Measurements from ENCODE around the gene PAH. TPM values are rescaled to one million over a fixed set of nuclear protein-coding genes. Genes with fewer than 3 reads are reported as not detected.

PAH gene
- total RNA-seq, 4 donors from 2014 or later: not detected

DNA sequence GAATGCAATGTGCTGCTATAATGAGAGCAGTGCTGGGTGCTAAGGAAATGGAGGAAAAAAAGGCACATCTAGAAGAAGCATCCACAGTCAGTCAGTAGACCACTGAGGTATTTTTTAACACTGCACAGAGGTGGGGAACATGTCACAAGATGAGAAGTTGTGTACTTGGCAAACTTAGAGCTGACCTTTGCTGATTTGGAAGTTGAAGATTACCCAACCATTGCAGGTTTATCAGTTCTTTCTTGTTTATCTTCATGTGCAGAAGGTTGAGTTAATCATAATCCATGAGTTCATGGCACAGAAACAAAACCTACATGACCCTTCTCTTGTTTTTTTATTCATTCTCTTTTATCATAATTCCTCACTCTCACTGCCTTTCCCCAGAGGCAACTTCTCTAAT is 3.2 kb upstream of the PAH start:
- H3K27ac ChIP-seq: no peak overlapping the region
- no peak for TF ChIP-seq CTCF (IDR thresholded peaks at IDR 0.05)
- TF ChIP-seq POLR2A (IDR thresholded peaks at IDR 0.05): no peak
- intact Hi-C loops (cut with DNase I): no loop called here
- no peaks in the 10 kb centered on the region for H3K9me3 ChIP-seq
- no peak overlapping the region for H3K4me3 ChIP-seq
- H3K27me3 ChIP-seq: peaks cover 0 to 20% (median 2%) of the 10 kb centered on the region in 4 donors
- H3K36me3 ChIP-seq: no peaks in the 10 kb centered on the region
- peaks cover 0 to 9% (median 0%) of the 10 kb centered on the region in 3 donors for H3K4me1 ChIP-seq
- DNase-seq: no peak

DNA sequence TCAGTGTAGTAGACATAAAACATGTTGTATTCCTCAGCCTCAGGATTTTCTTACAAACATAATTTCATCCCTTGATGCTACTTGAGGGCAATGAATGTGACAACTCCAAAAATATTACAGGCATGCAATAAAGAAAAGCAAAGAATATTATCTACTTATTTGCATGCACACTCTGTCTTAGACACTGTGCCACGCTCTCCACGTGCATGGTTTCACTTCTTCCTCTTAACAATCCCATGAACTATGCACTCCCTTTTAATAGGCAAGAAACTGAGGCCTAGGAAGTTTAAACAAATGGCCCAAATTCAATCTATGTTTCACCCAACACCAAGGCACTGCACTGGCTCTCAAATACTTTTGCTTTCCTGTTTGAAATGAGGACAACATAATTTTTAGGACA is 1.8 kb upstream of the PAH start:
- no peak overlapping the region for H3K27ac ChIP-seq
- H3K9me3 ChIP-seq: no peaks in the 10 kb centered on the region
- 67 to 68% methylated on average over 2 of the region's 2 CpGs for WGBS, 2 donors
- no peak for TF ChIP-seq CTCF (IDR thresholded peaks at IDR 0.05)
- no peak for TF ChIP-seq POLR2A (IDR thresholded peaks at IDR 0.05)
- no peaks in the 10 kb centered on the region for H3K36me3 ChIP-seq
- intact Hi-C loops (cut with DNase I): no loop called here
- no peak overlapping the region for H3K4me3 ChIP-seq
- no peak for DNase-seq
- peaks cover 0 to 9% (median 0%) of the 10 kb centered on the region in 3 donors for H3K4me1 ChIP-seq
- H3K27me3 ChIP-seq: peaks cover 0 to 20% (median 2%) of the 10 kb centered on the region in 4 donors

- no peaks in the 10 kb centered on the region for H3K9me3 ChIP-seq
- intact Hi-C loops (cut with DNase I): no loop called here
- DNase-seq: no peak
- H3K27ac ChIP-seq: no peak overlapping the region
- H3K27me3 ChIP-seq: peaks cover 0 to 20% (median 2%) of the 10 kb centered on the region in 4 donors
- H3K4me1 ChIP-seq: peaks cover 0 to 9% (median 0%) of the 10 kb centered on the region in 3 donors
- H3K4me3 ChIP-seq: no peak overlapping the region
- WGBS, 2 donors: 63 to 64% methylated on average over 5 of the region's 5 CpGs
- H3K36me3 ChIP-seq: no peaks in the 10 kb centered on the region
- no peak for TF ChIP-seq CTCF (IDR thresholded peaks at IDR 0.05)
These were observed 605 bp downstream of the PAH start for GRCh38 chr12:102916252-102917025.

DNA sequence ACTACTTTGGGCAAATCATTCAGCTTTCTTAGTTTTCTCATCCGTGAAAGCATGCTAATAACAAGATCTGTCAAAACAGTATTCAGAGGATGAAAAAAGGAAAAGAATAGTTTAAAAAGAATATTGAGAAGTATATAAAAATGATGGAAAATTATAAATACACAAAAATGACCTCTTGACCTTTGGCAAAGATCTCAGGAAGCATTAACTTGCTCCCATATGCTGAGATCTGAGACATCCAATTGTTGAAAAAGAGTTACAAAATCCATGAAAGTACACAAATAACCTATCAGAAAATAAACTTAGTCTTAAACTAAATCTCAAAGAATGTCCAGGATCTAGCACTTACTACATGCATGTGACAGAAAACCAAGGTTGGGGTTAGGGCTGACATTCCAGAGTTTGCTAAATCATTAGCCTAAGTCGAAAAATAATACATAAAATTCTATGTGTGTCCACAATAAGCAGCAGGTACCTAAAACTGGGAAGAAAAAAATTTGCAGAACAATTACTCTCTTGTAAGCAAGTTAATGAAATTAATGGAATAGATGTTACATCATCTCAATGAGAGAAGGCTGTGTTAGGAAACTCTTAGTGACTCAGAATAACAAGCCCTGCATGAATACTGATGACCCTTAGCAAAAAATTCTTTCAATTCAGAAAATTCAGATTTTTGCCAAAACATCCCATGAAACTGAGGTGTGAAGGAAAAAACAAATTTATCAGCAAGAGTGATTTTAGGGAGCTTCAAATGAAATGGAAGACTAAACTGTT is 3.4 kb downstream of the PAH start:
- H3K36me3 ChIP-seq: no peaks in the 10 kb centered on the region
- H3K27me3 ChIP-seq: peaks cover 0 to 20% (median 2%) of the 10 kb centered on the region in 4 donors
- DNase-seq: no peak
- WGBS, 2 donors: 65 to 66% methylated on average over 2 of the region's 2 CpGs
- no peak overlapping the region for H3K4me3 ChIP-seq
- no peaks in the 10 kb centered on the region for H3K9me3 ChIP-seq
- intact Hi-C loops (cut with DNase I): no loop called here
- H3K4me1 ChIP-seq: peaks cover 0 to 9% (median 0%) of the 10 kb centered on the region in 3 donors
- TF ChIP-seq POLR2A (IDR thresholded peaks at IDR 0.05) (no peak), CTCF (IDR thresholded peaks at IDR 0.05) (no peak)
- H3K27ac ChIP-seq: no peak overlapping the region

- intact Hi-C loops (cut with DNase I): no loop called here
- no peak for DNase-seq
- WGBS, 2 donors: 69 to 71% methylated on average over 2 of the region's 2 CpGs
- Histone ChIP-seq H3K4me3 (no peak overlapping the region), H3K9me3 (no peaks in the 10 kb centered on the region), H3K36me3 (no peaks in the 10 kb centered on the region), H3K27ac (no peak overlapping the region), H3K27me3 (peaks cover 0 to 11% (median 0%) of the 10 kb centered on the region in 4 donors), H3K4me1 (peaks cover 0 to 4% (median 0%) of the 10 kb centered on the region in 3 donors)
- TF ChIP-seq CTCF (IDR thresholded peaks at IDR 0.05) (no peak), POLR2A (IDR thresholded peaks at IDR 0.05) (no peak)
These were observed 4.8 kb downstream of the PAH start for GRCh38 chr12:102912258-102912657.
